SU-DHL-6 (cell line): ENCODE measurements around the gene TBC1D1.

Source experiments
- EZH2phosphoT487 ChIP-seq: fragments of 200-600 bp; sonication (generic), shearing (Covaris generic); conservative IDR thresholded peaks from 2 replicates; pipeline ENCODE4 v1.6.1; 2018; ENCODE audit warnings: mild to moderate bottlenecking, antibody characterized with exemption, low read length, moderate library complexity, mixed read lengths
- TF ChIP-seq, protein P1 (sequence below): fragments of 200-600 bp; sonication (generic); IDR thresholded peaks from one replicate; pipeline ENCODE4 v1.5.1; 2017; ENCODE audit warnings: antibody characterized with exemption, mild to moderate bottlenecking, low read length, moderate library complexity; ENCODE audit not compliant: insufficient read depth, poor library complexity, severe bottlenecking

DNA sequence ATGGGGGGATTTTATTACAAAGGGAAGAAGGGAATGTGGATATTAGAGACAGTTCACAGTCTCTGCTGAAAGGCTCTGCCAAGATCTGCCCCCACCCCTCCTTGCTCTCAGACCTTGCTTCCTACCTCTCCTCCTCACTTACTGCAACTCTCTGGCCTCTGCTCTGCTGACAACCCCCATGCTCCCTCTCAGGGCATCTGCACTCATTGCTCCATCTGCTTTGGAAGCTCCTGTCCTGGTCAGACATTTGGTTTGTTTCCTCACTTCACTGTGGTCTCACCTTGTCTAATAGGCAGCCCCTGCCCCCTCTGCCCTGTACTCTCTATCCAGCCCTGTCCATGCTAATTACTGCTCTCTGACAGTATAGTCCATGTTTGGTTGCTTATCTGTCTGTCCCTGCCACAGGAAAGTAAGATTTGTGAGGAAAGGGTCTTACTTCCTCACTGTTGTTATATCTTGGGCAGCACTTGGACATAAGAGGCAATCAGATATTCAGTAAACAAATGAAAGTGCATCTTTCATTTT lies 258.6 kb downstream of the TBC1D1 start:
- TF ChIP-seq, protein P1, sequence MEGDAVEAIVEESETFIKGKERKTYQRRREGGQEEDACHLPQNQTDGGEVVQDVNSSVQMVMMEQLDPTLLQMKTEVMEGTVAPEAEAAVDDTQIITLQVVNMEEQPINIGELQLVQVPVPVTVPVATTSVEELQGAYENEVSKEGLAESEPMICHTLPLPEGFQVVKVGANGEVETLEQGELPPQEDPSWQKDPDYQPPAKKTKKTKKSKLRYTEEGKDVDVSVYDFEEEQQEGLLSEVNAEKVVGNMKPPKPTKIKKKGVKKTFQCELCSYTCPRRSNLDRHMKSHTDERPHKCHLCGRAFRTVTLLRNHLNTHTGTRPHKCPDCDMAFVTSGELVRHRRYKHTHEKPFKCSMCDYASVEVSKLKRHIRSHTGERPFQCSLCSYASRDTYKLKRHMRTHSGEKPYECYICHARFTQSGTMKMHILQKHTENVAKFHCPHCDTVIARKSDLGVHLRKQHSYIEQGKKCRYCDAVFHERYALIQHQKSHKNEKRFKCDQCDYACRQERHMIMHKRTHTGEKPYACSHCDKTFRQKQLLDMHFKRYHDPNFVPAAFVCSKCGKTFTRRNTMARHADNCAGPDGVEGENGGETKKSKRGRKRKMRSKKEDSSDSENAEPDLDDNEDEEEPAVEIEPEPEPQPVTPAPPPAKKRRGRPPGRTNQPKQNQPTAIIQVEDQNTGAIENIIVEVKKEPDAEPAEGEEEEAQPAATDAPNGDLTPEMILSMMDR: no peak
- no peak for TF ChIP-seq EZH2phosphoT487
